Measurements from ENCODE around the gene SLC27A5. TPM values are rescaled to one million over a fixed set of nuclear protein-coding genes. Genes with fewer than 3 reads are reported as not detected.
A peak's percentile ranks its signal among the peaks of the same experiment; 100 is the strongest.

The SLC27A5 gene
- total RNA-seq, 1 donor from 2014 or later = 9.3 TPM

- H3K27ac Mint-ChIP-seq = no peak overlapping the region
- H3K4me1 Mint-ChIP-seq (ENCODE audit: unreplicated experiment) = peaks cover 10% of the 10 kb centered on the region
- no peak for DNase-seq (ENCODE audit: extremely low spot score, unreplicated experiment)
- TF ChIP-seq, protein P1, sequence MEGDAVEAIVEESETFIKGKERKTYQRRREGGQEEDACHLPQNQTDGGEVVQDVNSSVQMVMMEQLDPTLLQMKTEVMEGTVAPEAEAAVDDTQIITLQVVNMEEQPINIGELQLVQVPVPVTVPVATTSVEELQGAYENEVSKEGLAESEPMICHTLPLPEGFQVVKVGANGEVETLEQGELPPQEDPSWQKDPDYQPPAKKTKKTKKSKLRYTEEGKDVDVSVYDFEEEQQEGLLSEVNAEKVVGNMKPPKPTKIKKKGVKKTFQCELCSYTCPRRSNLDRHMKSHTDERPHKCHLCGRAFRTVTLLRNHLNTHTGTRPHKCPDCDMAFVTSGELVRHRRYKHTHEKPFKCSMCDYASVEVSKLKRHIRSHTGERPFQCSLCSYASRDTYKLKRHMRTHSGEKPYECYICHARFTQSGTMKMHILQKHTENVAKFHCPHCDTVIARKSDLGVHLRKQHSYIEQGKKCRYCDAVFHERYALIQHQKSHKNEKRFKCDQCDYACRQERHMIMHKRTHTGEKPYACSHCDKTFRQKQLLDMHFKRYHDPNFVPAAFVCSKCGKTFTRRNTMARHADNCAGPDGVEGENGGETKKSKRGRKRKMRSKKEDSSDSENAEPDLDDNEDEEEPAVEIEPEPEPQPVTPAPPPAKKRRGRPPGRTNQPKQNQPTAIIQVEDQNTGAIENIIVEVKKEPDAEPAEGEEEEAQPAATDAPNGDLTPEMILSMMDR (conservative IDR thresholded peaks at IDR 0.05) = no peak
- no peak overlapping the region for H3K4me3 Mint-ChIP-seq
- no peaks in the 10 kb centered on the region for H3K27me3 Mint-ChIP-seq
- H3K9me3 Mint-ChIP-seq = no peaks in the 10 kb centered on the region
- no peaks in the 10 kb centered on the region for H3K36me3 Mint-ChIP-seq
Observed at GRCh38 chr19:58479303-58479702, 32.5 kb downstream of the SLC27A5 start.

GRCh38 chr19:58477871-58478270 lies 33.9 kb downstream of the SLC27A5 start:
- Mint-ChIP-seq H3K27me3 (no peaks in the 10 kb centered on the region), H3K4me1 (ENCODE audit: unreplicated experiment) (peaks cover 10% of the 10 kb centered on the region), H3K4me3 (no peak overlapping the region), H3K27ac (no peak overlapping the region), H3K36me3 (no peaks in the 10 kb centered on the region), H3K9me3 (no peaks in the 10 kb centered on the region)
- TF ChIP-seq, protein P1 (conservative IDR thresholded peaks at IDR 0.05) = no peak
- DNase-seq (ENCODE audit: extremely low spot score, unreplicated experiment) = no peak

DNA sequence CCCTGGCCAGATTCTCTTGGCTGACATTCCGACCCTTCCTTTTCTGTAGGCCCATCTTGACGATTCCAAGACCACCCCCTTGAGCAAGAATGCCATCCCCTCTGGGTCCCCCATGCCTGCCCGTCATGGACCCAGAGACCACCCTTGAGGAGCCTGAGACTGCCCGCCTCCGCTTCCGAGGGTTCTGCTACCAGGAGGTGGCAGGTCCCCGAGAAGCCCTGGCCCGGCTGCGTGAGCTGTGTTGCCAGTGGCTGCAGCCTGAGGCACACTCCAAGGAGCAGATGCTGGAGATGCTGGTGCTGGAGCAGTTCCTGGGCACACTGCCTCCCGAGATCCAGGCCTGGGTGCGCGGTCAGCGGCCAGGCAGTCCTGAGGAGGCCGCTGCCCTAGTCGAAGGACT lies 34.7 kb downstream of the SLC27A5 start:
- Mint-ChIP-seq H3K27ac (peak overlapping the region; percentile 90), H3K36me3 (no peaks in the 10 kb centered on the region), H3K4me1 (ENCODE audit: unreplicated experiment) (peaks cover 10% of the 10 kb centered on the region), H3K4me3 (peak overlapping the region; percentile 96), H3K27me3 (no peaks in the 10 kb centered on the region), H3K9me3 (no peaks in the 10 kb centered on the region)
- TF ChIP-seq, protein P1 (conservative IDR thresholded peaks at IDR 0.05) = no peak
- DNase-seq (ENCODE audit: extremely low spot score, unreplicated experiment) = no peak

DNA sequence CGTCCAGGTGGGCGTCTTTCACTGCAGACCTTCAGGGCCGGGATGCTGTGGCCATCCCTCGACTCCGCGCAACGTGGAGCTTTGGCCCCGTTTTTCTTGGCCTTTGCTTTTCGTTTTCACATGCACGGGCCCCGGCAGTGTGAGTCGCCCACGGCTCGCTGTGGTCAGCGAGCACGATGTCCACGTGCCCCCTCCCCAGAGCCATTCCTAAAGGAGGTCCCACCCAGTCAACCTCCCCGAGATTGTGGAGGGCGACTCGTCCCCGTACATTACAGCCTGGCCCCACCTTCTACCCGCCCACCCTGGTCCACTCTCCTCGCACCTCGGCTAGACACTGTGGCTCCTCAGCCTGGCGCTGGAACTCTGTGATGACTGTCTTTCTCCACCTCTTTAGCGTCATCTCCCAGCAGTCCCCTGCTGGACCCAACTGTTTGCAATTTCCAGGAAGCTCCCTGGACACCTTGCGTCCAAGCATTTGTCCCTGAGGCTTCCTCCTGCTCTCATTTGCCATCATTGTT lies 35.2 kb downstream of the SLC27A5 start:
- no peaks in the 10 kb centered on the region for H3K27me3 Mint-ChIP-seq
- H3K9me3 Mint-ChIP-seq = no peaks in the 10 kb centered on the region
- peak overlapping the region; percentile 96 for H3K4me3 Mint-ChIP-seq
- H3K4me1 Mint-ChIP-seq (ENCODE audit: unreplicated experiment) = peaks cover 10% of the 10 kb centered on the region
- H3K27ac Mint-ChIP-seq = peak overlapping the region; percentile 90
- TF ChIP-seq, protein P1 (conservative IDR thresholded peaks at IDR 0.05) = no peak
- no peak for DNase-seq (ENCODE audit: extremely low spot score, unreplicated experiment)
- H3K36me3 Mint-ChIP-seq = no peaks in the 10 kb centered on the region

DNA sequence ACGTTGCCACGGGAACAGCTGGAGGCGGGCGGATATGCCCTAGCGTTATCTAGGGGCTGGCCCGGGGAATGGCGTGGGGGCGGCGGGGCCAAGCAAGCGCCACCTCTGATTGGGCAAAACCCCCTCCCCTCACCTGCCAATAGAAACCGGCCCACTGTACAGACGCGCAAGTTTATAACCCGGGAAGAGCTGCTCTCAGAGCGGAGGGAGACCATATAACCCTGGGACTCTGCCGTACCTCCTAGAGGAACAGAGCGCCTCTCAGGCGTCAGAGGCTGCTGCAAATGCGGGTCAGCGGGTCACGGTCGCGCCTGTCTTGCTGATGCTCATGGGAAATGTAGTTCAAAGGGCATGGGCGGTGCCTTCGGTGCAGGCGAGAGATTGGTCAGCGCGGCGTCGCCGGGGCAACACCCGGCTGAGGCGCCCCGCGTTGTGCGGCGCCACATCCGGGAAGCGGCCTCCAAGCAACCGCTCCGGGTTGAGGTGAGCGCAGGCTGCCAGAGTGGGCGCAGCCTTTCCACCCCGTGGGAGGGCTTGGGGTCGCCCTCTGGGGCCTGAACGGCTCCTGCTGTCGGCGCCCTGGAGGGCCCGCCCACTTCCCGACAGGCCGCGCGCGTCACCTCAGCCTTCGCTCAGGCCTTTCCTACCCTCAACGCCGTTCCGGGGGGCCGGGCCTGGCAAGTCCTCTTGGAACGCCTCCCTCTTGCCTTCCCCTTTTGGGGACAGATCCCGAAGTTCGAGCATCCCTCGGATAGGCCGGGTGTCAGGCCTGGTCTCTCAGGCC lies 35.9 kb downstream of the SLC27A5 start, which contains the start of gene ZNF446:
Gene ZNF446, plus strand, starts transcription at position 639 of the 784 bp plus-strand sequence. CDS start 867 bp downstream, outside the sequence.
- peak within 1 kb of the TSS; percentile 93 for H3K27ac Mint-ChIP-seq
- peaks cover 10% of the 10 kb centered on the region for H3K4me1 Mint-ChIP-seq (ENCODE audit: unreplicated experiment)
- H3K36me3 Mint-ChIP-seq = no peaks in the 10 kb centered on the region
- H3K9me3 Mint-ChIP-seq = no peaks in the 10 kb centered on the region
- no peaks in the 10 kb centered on the region for H3K27me3 Mint-ChIP-seq
- H3K4me3 Mint-ChIP-seq = peak within 1 kb of the TSS; percentile 96
- TF ChIP-seq, protein P1 (conservative IDR thresholded peaks at IDR 0.05) = no peak
- peak; percentile 95 for DNase-seq (ENCODE audit: extremely low spot score, unreplicated experiment)
